K562 (cell line): Measurements from ENCODE around the gene BCL2L1. TPM values are rescaled to one million over a fixed set of nuclear protein-coding genes. Genes with fewer than 3 reads are reported as not detected.

ENCODE experiments used
- ATF3 ChIP-seq, 2 experiments: fragments of 450-650 bp in 1 of 2; sonication (generic) in 1 of 2; formaldehyde crosslinking in 1 of 2; IDR thresholded peaks in 1 of 2; conservative IDR thresholded peaks in 1 of 2; 2 replicates each; pipeline versions ENCODE4 v1.6.1 to v1.8.1; 2016 to 2023; ENCODE audit warnings: mild to moderate bottlenecking in 2 of 2, moderate library complexity in 2 of 2, inconsistent platforms in 1 of 2, missing genetic modification reagents in 1 of 2
- DIDO1 ChIP-seq: fragments of 450-650 bp; IDR thresholded peaks from 2 replicates; pipeline ENCODE4 v1.6.1; 2016; ENCODE audit warnings: low read depth, missing biosample characterization, missing genetic modification characterization
- EP300 ChIP-seq: IDR thresholded peaks from 2 replicates; pipeline ENCODE4 v1.6.1; 2012; ENCODE audit warnings: low read length, improper control_type of control experiment
- FOXA3 ChIP-seq, 2 experiments: fragments of 450-650 bp in 1 of 2; sonication (generic) in 1 of 2; formaldehyde crosslinking; IDR thresholded peaks in 1 of 2; conservative IDR thresholded peaks in 1 of 2; 2 replicates each; pipeline versions ENCODE4 v1.4.0 to v1.8.0; 2020 to 2022; ENCODE audit warnings: mild to moderate bottlenecking in 2 of 2, missing genetic modification reagents in 1 of 2
- FOXP4 ChIP-seq: sonication (generic); formaldehyde crosslinking; IDR thresholded peaks from 2 replicates; pipeline ENCODE4 v1.8.0; 2022; ENCODE audit warnings: mild to moderate bottlenecking, missing genetic modification reagents, borderline replicate concordance
- MBD2 ChIP-seq: sonication (generic); IDR thresholded peaks from 2 replicates; pipeline ENCODE4 v1.6.1; 2016; ENCODE audit warnings: low read depth, borderline replicate concordance
- MECOM ChIP-seq: fragments of 250-450 bp; sonication (Bioruptor Pico); IDR thresholded peaks from 2 replicates; pipeline ENCODE4 v1.8.0; 2022; ENCODE audit warnings: inconsistent platforms
- MEF2D ChIP-seq: conservative IDR thresholded peaks from 2 replicates; pipeline ENCODE4 v1.6.1; 2016; ENCODE audit warnings: low read depth, missing genetic modification characterization, missing compliant biosample characterization
- NFXL1 ChIP-seq: fragments of 450-650 bp; formaldehyde crosslinking; IDR thresholded peaks from 2 replicates; pipeline ENCODE4 v1.4.0; 2021; ENCODE audit warnings: mild to moderate bottlenecking
- NR4A1 ChIP-seq, 2 experiments: fragments of 250-450 bp in 1 of 2; fragments of 450-650 bp in 1 of 2; sonication (Bioruptor Pico) in 1 of 2; IDR thresholded peaks; 2 replicates each; pipeline versions ENCODE4 v1.4.0 to v1.6.1; 2016 to 2020; ENCODE audit warnings: mild to moderate bottlenecking in 2 of 2, missing compliant biosample characterization in 1 of 2, missing genetic modification characterization in 1 of 2, moderate library complexity in 1 of 2
- SLC30A9 ChIP-seq: fragments of 250-450 bp; sonication (Bioruptor Pico); IDR thresholded peaks from 2 replicates; pipeline ENCODE4 v1.8.0; 2022; ENCODE audit warnings: mild to moderate bottlenecking, moderate library complexity
- ZBTB8A ChIP-seq: fragments of 450-650 bp; IDR thresholded peaks from 2 replicates; pipeline ENCODE4 v1.6.1; 2018; ENCODE audit warnings: mild to moderate bottlenecking, moderate library complexity; ENCODE audit not compliant: partially characterized antibody
- ZNF184 ChIP-seq: sonication (generic); formaldehyde crosslinking; IDR thresholded peaks from 2 replicates; pipeline ENCODE4 v1.5.0; 2020; ENCODE audit warnings: missing genetic modification reagents
- ZNF445 ChIP-seq: fragments of 250-450 bp; sonication (Bioruptor Pico); IDR thresholded peaks from 2 replicates; pipeline ENCODE4 v1.4.0; 2020; ENCODE audit warnings: low read depth, mild to moderate bottlenecking, moderate library complexity
- polyA plus RNA-seq, 8 experiments: library from polyadenylated mRNA; depleted of rRNA in 4 of 8; stranded (reverse) in 5 of 8; unstranded in 3 of 8; fragments of >200 nt; fragmentation: Nextera tagmentation in 2 of 8; fragmentation: Illumina TruSeq in 1 of 8; extraction: Ambion mirVana in 2 of 8; extraction: Trizol in 1 of 8; gene quantifications; 2 replicates each; pipeline versions ENCODE4 v1.2.1 to v1.2.3, GENCODE V29; 2011 to 2014; ENCODE audit warnings: inconsistent platforms in 1 of 8, missing spikeins in 1 of 8
- total RNA-seq, 7 experiments: library from RNA; depleted of rRNA in 6 of 7; stranded (reverse); fragments of >200 nt in 6 of 7; fragmentation: Illumina TruSeq in 2 of 7; extraction: Trizol in 2 of 7; gene quantifications; 2 replicates each; pipeline versions ENCODE4 v1.2.1 to v1.2.3, GENCODE V29; 2011 to 2021; ENCODE audit warnings: low replicate concordance in 1 of 7
- TF ChIP-seq, protein P1 (sequence below): IDR thresholded peaks from 2 replicates; pipeline ENCODE4 v1.6.1; 2014; ENCODE audit warnings: antibody characterized with exemption
- TF ChIP-seq, protein P2 (sequence below): fragments of 450-650 bp; IDR thresholded peaks from 2 replicates; pipeline ENCODE4 v1.6.1; 2017; ENCODE audit warnings: antibody characterized with exemption
- TF ChIP-seq, protein P3 (sequence below), 2 experiments: fragments of 450-650 bp; IDR thresholded peaks; 2 replicates each; pipeline ENCODE4 v1.6.1; 2016

BCL2L1 gene
- total and polyA plus RNA-seq, 9 of the 15 experiments (the other 6 are each of a cell fraction or from before 2014, with no cell fraction given) = 3.3 to 182 (median 120) TPM

- TF ChIP-seq SLC30A9 (CRISPR knock-in tag) = no peak
- no peak for TF ChIP-seq ZNF445 (CRISPR knock-in tag)
- TF ChIP-seq, protein P1, sequence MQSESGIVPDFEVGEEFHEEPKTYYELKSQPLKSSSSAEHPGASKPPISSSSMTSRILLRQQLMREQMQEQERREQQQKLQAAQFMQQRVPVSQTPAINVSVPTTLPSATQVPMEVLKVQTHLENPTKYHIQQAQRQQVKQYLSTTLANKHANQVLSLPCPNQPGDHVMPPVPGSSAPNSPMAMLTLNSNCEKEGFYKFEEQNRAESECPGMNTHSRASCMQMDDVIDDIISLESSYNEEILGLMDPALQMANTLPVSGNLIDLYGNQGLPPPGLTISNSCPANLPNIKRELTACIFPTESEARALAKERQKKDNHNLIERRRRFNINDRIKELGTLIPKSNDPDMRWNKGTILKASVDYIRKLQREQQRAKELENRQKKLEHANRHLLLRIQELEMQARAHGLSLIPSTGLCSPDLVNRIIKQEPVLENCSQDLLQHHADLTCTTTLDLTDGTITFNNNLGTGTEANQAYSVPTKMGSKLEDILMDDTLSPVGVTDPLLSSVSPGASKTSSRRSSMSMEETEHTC = no peak
- TF ChIP-seq FOXA3 (CRISPR knock-in tag; conservative IDR thresholded peaks at IDR 0.05 in 1 of 2, IDR thresholded peaks at IDR 0.05 in 1 of 2) = 0 out of 4 replicates have a peak, but pooled peaks of 1 of the 2 experiments have one; percentile 6
- TF ChIP-seq, protein P2, sequence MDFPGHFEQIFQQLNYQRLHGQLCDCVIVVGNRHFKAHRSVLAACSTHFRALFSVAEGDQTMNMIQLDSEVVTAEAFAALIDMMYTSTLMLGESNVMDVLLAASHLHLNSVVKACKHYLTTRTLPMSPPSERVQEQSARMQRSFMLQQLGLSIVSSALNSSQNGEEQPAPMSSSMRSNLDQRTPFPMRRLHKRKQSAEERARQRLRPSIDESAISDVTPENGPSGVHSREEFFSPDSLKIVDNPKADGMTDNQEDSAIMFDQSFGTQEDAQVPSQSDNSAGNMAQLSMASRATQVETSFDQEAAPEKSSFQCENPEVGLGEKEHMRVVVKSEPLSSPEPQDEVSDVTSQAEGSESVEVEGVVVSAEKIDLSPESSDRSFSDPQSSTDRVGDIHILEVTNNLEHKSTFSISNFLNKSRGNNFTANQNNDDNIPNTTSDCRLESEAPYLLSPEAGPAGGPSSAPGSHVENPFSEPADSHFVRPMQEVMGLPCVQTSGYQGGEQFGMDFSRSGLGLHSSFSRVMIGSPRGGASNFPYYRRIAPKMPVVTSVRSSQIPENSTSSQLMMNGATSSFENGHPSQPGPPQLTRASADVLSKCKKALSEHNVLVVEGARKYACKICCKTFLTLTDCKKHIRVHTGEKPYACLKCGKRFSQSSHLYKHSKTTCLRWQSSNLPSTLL = no peak
- no peak for TF ChIP-seq ZNF184 (CRISPR knock-in tag)
- 0 out of 2 replicates have a peak, but pooled peaks have one; percentile 27 for TF ChIP-seq MECOM (CRISPR knock-in tag)
- no peak for TF ChIP-seq MEF2D
- TF ChIP-seq, protein P3, sequence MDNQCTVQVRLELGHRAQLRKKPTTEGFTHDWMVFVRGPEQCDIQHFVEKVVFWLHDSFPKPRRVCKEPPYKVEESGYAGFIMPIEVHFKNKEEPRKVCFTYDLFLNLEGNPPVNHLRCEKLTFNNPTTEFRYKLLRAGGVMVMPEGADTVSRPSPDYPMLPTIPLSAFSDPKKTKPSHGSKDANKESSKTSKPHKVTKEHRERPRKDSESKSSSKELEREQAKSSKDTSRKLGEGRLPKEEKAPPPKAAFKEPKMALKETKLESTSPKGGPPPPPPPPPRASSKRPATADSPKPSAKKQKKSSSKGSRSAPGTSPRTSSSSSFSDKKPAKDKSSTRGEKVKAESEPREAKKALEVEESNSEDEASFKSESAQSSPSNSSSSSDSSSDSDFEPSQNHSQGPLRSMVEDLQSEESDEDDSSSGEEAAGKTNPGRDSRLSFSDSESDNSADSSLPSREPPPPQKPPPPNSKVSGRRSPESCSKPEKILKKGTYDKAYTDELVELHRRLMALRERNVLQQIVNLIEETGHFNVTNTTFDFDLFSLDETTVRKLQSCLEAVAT (IDR thresholded peaks at IDR 0.05) = no peak
- TF ChIP-seq EP300 = 0 out of 2 replicates have a peak, but pooled peaks have one; percentile 5
- TF ChIP-seq DIDO1 (tag) = no peak
- no peak for TF ChIP-seq ZBTB8A
- no peak for TF ChIP-seq ATF3 (IDR thresholded peaks at IDR 0.05)
- TF ChIP-seq ATF3 (CRISPR knock-in tag; conservative IDR thresholded peaks at IDR 0.05) = no peak
- TF ChIP-seq NR4A1 (CRISPR knock-in tag; IDR thresholded peaks at IDR 0.05) = no peak
- peak; percentile 12; the same call in 1 of the 2 replicates for TF ChIP-seq NR4A1 (tag; IDR thresholded peaks at IDR 0.05)
- TF ChIP-seq MBD2 = no peak
- no peak for TF ChIP-seq FOXP4 (CRISPR knock-in tag)
- TF ChIP-seq NFXL1 (CRISPR knock-in tag) = 0 out of 2 replicates have a peak, but pooled peaks have one; percentile 16
These were observed 44.0 kb downstream of the BCL2L1 start (continued) for GRCh38 chr20:31678389-31679356.
